Transverse colon (tissue), 4 donors: ENCODE measurements around the gene RPL41. TPM values are rescaled to one million over a fixed set of nuclear protein-coding genes. Genes with fewer than 3 reads are reported as not detected.
A peak's percentile ranks its signal among the peaks of the same experiment; 100 is the strongest.
"Not testable (repeated sequence)": the region's sequence is repeated elsewhere in the genome, so short reads cannot be mapped to it uniquely, and the experiment has no call there.

Source experiments
- DNase-seq: peaks from one replicate; pipeline ENCODE4 v3.0.0-alpha.2; 2019
- H3K27ac ChIP-seq, 4 donors: fragments of 200-600 bp; sonication (generic); 2 replicates each; pipeline ENCODE4 v1.5.1; 2016 to 2018; ENCODE audit warnings: inconsistent platforms in 4 of 4
- H3K27me3 ChIP-seq: fragments of 200-600 bp; sonication (generic); 2 replicates; pipeline ENCODE4 v1.5.1; 2017; ENCODE audit warnings: inconsistent platforms
- H3K36me3 ChIP-seq, 4 donors: fragments of 200-600 bp; sonication (generic); 2 replicates each; pipeline ENCODE4 v1.5.1; 2017 to 2019; ENCODE audit warnings: inconsistent platforms in 4 of 4
- H3K4me1 ChIP-seq, 4 donors: fragments of 200-600 bp; sonication (generic); 2 replicates each; pipeline ENCODE4 v1.5.1; 2017 to 2020; ENCODE audit warnings: inconsistent platforms in 4 of 4
- H3K4me3 ChIP-seq, 4 donors: fragments of 200-600 bp; sonication (generic); 1 replicate in 1 of 4; 2 replicates in 3 of 4; pipeline versions ENCODE4 v1.5.1 to v1.6.1; 2017 to 2019; ENCODE audit warnings: inconsistent platforms in 4 of 4
- H3K9me3 ChIP-seq, 2 donors: fragments of 200-600 bp; sonication (generic); 2 replicates each; pipeline ENCODE4 v1.5.1; 2017 to 2019; ENCODE audit warnings: inconsistent platforms in 2 of 2
- EP300 ChIP-seq: sonication (generic); formaldehyde crosslinking; IDR thresholded peaks from one replicate; pipeline ENCODE4 v1.6.1; 2017; ENCODE audit warnings: antibody characterized with exemption, low read depth
- POLR2A ChIP-seq: fragments of 450-650 bp; IDR thresholded peaks from one replicate; pipeline ENCODE4 v1.6.1; 2016; ENCODE audit warnings: antibody characterized with exemption, mild to moderate bottlenecking, moderate library complexity
- POLR2AphosphoS5 ChIP-seq, 3 donors: sonication (generic); formaldehyde crosslinking; IDR thresholded peaks; one replicate each; pipeline ENCODE4 v1.6.1; 2016; ENCODE audit warnings: antibody characterized with exemption in 3 of 3
- WGBS, 2 donors: methylation state at CpG; one replicate each; pipeline ENCODE4 v1.1.5; 2018; ENCODE audit warnings: low coverage in 1 of 2; 5-methylcytosine and 5-hydroxymethylcytosine counted together
- in situ Hi-C, 4 donors: fragments of 200-750 bp; cut with MboI; loops; one replicate each; pipeline versions ENCODE4 v1.15.0 to v1.15.1; 2017; ENCODE audit warnings: low sequenced_read_pairs in 3 of 4, low pct_ligation_motif_present in 1 of 4, low pct_unique_long_range_greater_than_20kb in 1 of 4
- intact Hi-C: fragments of 100-400 bp; cut with DNase I; formaldehyde crosslinking; loops from one replicate; pipeline ENCODE4 v1.15.1; 2023; ENCODE audit warnings: low total_unique reads
- total RNA-seq, 4 donors: library from RNA; depleted of rRNA; stranded (reverse); fragments of >200 nt; gene quantifications; one replicate each; pipeline ENCODE4 v1.1.0, GENCODE V29; 2016
- TF ChIP-seq, protein P1 (sequence below), 5 experiments: fragments of 200-600 bp in 3 of 5; fragments of 450-650 bp in 2 of 5; sonication (generic) in 3 of 5; IDR thresholded peaks; 1 replicate in 2 of 5; 2 replicates in 3 of 5; pipeline ENCODE4 v1.5.1; 2016 to 2017; ENCODE audit warnings: antibody characterized with exemption in 5 of 5, inconsistent platforms in 3 of 5, mild to moderate bottlenecking in 2 of 5, moderate library complexity in 1 of 5

Gene RPL41
- total RNA-seq, 4 donors from 2014 or later = 841 to 2,950 (median 1,684) TPM

DNA sequence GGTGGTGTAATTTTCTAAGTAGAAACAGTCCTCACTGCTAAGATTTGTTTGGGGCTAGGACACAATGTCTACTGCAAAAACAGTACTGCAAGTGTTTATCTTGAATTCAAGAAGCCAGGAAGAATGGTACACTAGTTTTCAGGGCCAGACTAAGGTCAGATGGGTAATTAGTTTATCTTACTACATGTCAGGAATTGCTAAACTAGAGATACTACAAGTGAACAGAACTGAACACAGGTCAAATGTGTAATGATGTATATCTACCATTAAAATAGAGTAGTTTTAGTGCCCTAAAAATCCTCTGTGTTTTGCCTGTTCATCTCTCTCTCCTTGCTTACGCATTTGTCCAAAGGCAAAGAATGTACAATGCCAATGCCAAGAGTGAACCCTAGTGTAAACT is 2.3 kb upstream of the RPL41 start:
- intact Hi-C loops = no loop called here
- peaks cover 0 to 34% (median 17%) of the 10 kb centered on the region in 4 donors for H3K36me3 ChIP-seq
- H3K27ac ChIP-seq = no peak overlapping the region
- no peaks in the 10 kb centered on the region for H3K27me3 ChIP-seq
- peaks cover 6 to 13% (median 8%) of the 10 kb centered on the region in 4 donors for H3K4me1 ChIP-seq
- TF ChIP-seq POLR2A (no peak), EP300 (no peak), POLR2AphosphoS5 (IDR thresholded peaks at IDR 0.05) (no peak)
- TF ChIP-seq, protein P1, sequence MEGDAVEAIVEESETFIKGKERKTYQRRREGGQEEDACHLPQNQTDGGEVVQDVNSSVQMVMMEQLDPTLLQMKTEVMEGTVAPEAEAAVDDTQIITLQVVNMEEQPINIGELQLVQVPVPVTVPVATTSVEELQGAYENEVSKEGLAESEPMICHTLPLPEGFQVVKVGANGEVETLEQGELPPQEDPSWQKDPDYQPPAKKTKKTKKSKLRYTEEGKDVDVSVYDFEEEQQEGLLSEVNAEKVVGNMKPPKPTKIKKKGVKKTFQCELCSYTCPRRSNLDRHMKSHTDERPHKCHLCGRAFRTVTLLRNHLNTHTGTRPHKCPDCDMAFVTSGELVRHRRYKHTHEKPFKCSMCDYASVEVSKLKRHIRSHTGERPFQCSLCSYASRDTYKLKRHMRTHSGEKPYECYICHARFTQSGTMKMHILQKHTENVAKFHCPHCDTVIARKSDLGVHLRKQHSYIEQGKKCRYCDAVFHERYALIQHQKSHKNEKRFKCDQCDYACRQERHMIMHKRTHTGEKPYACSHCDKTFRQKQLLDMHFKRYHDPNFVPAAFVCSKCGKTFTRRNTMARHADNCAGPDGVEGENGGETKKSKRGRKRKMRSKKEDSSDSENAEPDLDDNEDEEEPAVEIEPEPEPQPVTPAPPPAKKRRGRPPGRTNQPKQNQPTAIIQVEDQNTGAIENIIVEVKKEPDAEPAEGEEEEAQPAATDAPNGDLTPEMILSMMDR (IDR thresholded peaks at IDR 0.05) = no peak
- 91 to 100% methylated on average over 1 of the region's 1 CpG for WGBS, 2 donors
- in situ Hi-C loops = loop anchor here in 2 of 4 donors (10.0 kb wide), 2 partner anchors 69 to 389 kb away; partner anchors contain the start of genes CD63 (in 1 of the 2), RDH5 (in 1 of the 2) and RPS26 (in 1 of the 2)
- no peak overlapping the region for H3K4me3 ChIP-seq
- no peaks in the 10 kb centered on the region for H3K9me3 ChIP-seq
- DNase-seq = no peak

DNA sequence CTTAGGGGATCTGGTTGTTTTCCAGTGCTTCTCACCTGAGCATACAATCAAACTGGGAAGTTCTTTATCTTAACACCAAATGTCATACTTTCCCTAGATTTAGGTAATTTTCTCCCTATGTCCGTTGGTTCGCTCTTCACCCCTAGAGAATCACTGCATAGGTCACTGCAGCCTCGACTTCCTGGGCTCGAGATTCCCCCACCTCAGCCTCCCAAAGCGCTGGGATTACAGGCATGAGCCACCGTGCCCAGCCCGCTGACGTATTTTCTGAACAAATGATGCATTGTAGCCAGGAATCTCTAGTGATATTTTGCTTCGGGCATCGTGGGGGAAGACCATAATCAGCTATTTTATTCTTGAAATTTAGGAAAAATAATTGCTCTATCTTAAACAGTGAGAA is 1.1 kb upstream of the RPL41 start:
- no peak for TF ChIP-seq POLR2AphosphoS5 (IDR thresholded peaks at IDR 0.05)
- TF ChIP-seq EP300 = no peak
- no peak for TF ChIP-seq POLR2A
- TF ChIP-seq, protein P1 (IDR thresholded peaks at IDR 0.05) = no peak
- Histone ChIP-seq H3K27me3 (no peaks in the 10 kb centered on the region), H3K27ac (peak overlapping the region; percentile 91 to 99 (median 96)), H3K4me3 (peak overlapping the region in 3 of 4 donors; percentile 54 to 75 (median 63)), H3K9me3 (no peaks in the 10 kb centered on the region), H3K4me1 (peaks cover 8 to 22% (median 20%) of the 10 kb centered on the region in 4 donors), H3K36me3 (peaks cover 0 to 25% (median 11%) of the 10 kb centered on the region in 4 donors)
- no peak for DNase-seq
- in situ Hi-C loops (loop anchor here in 2 of 4 donors (10.0 kb wide), 2 partner anchors 71 to 391 kb away; partner anchors contain the start of genes CD63 (in 1 of the 2), RDH5 (in 1 of the 2) and RPS26 (in 1 of the 2)), intact Hi-C loops (no loop called here)
- 0 to 48% methylated on average over 2 to 10 of the region's 10 CpGs for WGBS, 2 donors

DNA sequence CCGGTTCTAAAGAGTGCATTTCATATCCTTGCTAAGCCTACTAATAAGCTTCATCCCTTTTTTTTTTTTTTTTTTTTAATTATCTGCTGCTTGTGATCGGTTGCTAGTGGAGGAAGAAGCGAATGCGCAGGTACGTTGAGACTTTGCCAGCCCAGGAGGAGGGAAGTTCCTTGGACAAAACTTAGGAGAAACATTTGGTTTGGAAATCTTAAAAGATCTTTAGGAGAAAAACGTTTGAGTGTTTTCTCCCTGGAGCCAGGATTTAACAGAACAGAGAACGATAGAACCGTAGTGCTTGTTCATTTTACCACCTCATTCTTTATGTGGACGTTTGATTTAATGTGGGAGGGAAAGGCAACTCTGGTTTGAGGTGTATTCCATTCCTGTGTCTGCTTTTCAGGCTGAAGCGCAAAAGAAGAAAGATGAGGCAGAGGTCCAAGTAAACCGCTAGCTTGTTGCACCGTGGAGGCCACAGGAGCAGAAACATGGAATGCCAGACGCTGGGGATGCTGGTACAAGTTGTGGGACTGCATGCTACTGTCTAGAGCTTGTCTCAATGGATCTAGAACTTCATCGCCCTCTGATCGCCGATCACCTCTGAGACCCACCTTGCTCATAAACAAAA is 761 bp downstream of the RPL41 start:
- not testable (repeated sequence) for H3K36me3 ChIP-seq, H3K27me3 ChIP-seq, H3K9me3 ChIP-seq, DNase-seq
- in situ Hi-C loops = loop anchor here in 2 of 4 donors (10.0 kb wide), 2 partner anchors 72 to 392 kb away; partner anchors contain the start of genes CD63 (in 1 of the 2), RDH5 (in 1 of the 2) and RPS26 (in 1 of the 2)
- 0 to 1% methylated on average over 9 to 14 of the region's 16 CpGs for WGBS, 2 donors
- H3K4me3 ChIP-seq = peak overlapping the region; percentile 54 to 78 (median 69)
- peaks cover 8 to 25% (median 20%) of the 10 kb centered on the region in 4 donors for H3K4me1 ChIP-seq
- intact Hi-C loops = loop anchor here (2.0 kb wide), 1 partner anchor 106 kb away; no protein-coding TSS in a partner anchor
- H3K27ac ChIP-seq = peak overlapping the region; percentile 91 to 99 (median 96)

DNA sequence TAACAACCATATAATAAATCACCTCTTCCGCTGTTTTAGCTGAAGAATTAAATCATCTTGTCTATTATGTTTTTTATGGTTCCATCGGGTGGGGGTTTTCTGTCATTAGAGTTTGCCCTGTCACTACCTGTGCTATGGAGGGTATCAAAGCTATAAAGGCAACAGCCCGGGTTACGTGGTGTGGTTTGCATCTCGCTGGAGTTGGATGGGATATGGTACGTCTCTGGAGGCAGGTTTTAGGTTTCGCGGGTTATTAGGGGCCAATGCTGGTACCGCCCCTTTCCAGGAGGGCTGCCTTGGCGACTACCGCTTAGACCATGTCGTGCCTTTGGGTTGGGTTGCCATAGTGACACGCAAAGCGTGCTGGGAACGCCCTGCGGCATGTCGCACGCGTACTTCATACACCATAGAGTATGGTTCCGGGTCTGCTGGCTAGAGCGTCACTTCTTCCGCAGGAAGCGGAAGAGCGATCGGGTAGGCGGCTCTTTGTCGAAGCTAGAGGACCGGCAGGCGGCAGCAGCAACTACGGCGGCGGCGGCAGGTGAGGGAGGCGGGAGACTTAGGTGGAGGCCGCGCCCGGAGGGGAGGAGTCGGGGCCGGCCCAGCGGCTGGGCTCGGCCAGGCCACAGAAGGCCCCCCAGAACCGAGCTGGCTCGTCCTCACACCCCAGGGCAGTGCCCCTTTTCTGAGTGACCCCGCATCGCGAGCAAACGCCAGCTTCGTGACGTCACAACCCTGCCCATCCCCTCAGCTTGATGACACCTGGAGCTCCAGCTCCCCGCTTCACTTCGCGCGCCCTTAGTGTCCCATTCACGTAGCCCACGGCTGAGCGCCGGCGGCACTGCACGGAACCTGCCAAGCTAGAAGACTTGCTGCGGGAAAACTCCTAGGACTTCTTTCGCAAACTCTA is 1.6 kb downstream of the RPL41 start, which contains the start of gene ZC3H10:
TSS of gene ZC3H10 (plus strand) at position 489 of the 910 bp plus-strand sequence. CDS start 2,297 bp downstream, outside the sequence.
- DNase-seq = peak; percentile 99
- WGBS, 2 donors = 1% methylated on average over 41 of the region's 61 CpGs; no CpG with 5 or more reads in 1 of the 2 donors
- Histone ChIP-seq H3K4me1 (peaks cover 8 to 29% (median 20%) of the 10 kb centered on the region in 4 donors), H3K27ac (peak within 1 kb of the TSS; percentile 91 to 99 (median 96)), H3K9me3 (no peaks in the 10 kb centered on the region), H3K4me3 (peak within 1 kb of the TSS; percentile 54 to 89 (median 70)), H3K36me3 (peaks cover 0 to 5% (median 0%) of the 10 kb centered on the region in 4 donors), H3K27me3 (no peaks in the 10 kb centered on the region)
- TF ChIP-seq EP300 (no peak), POLR2AphosphoS5 (IDR thresholded peaks at IDR 0.05) (peak; percentile 93 to 95 (median 94)), POLR2A (peak; percentile 90)
- TF ChIP-seq, protein P1 (IDR thresholded peaks at IDR 0.05) = peak in 4 of 5 experiments; percentile 41 to 83 (median 52)
- intact Hi-C loops (loop anchor here (2.0 kb wide), 2 partner anchors 71 to 105 kb away; partner anchors contain the start of gene SMARCC2), in situ Hi-C loops (loop anchor here in 2 of 4 donors (10.0 kb wide), 2 partner anchors 73 to 393 kb away; partner anchors contain the start of genes CD63 (in 1 of the 2), RDH5 (in 1 of the 2) and RPS26 (in 1 of the 2))
